ENCODE measurements around the gene MOCOS. TPM values are rescaled to one million over a fixed set of nuclear protein-coding genes. Genes with fewer than 3 reads are reported as not detected.

Gene MOCOS
- total and polyA plus RNA-seq, 2 of the 8 experiments (the other 6 are each of a cell fraction or from before 2014, with no cell fraction given) = 4.7 to 5.8 TPM

- Histone ChIP-seq H3K23ac (ENCODE audit: insufficient read length) (no peak overlapping the region), H2AK5ac (ENCODE audit: low read depth, low read length) (no peak overlapping the region), H4K20me1 (replicated peaks in 1 of 2; ENCODE audit: control insufficient read depth in 1 of 2, insufficient read depth in 2 of 2, low read length in 2 of 2) (peaks cover 0 to 5% of the 10 kb centered on the region in 2 experiments), H2BK15ac (ENCODE audit: low read length) (no peak overlapping the region), H3K27ac (ENCODE audit: low read depth, low read length) (no peak overlapping the region), H2AFZ (ENCODE audit: low read length) (no peak overlapping the region), H3K9ac (replicated peaks in 1 of 4; ENCODE audit: extremely low read depth in 1 of 4, low read depth in 3 of 4, low read length in 3 of 4) (no peak overlapping the region), H2BK120ac (replicated peaks; ENCODE audit: low read depth, low read length) (no peak overlapping the region), H3K23me2 (ENCODE audit: low read depth, low read length) (no peaks in the 10 kb centered on the region), H3K9me3 (ENCODE audit: insufficient read depth in 2 of 2, low read depth in 1 of 2, low read length in 1 of 2) (no peaks in the 10 kb centered on the region), H3K4me2 (ENCODE audit: insufficient read depth in 1 of 2, low read depth in 2 of 2, low read length in 2 of 2) (no peak overlapping the region), H2BK5ac (ENCODE audit: low read depth, low read length) (no peak overlapping the region), H3K4me3 (ENCODE audit: extremely low read depth in 1 of 4, insufficient read depth in 2 of 4, low read depth in 3 of 4, low read length in 4 of 4) (no peak overlapping the region), H3K56ac (replicated peaks; ENCODE audit: insufficient read length, low read depth, low read length) (no peak overlapping the region), H3K18ac (ENCODE audit: extremely low read depth, low read length) (no peak overlapping the region), H3K27me3 (replicated peaks in 1 of 4; ENCODE audit: control insufficient read depth in 3 of 4, extremely low read depth in 1 of 4, insufficient read depth in 3 of 4, low read length in 3 of 4) (no peaks in the 10 kb centered on the region), H3K79me1 (ENCODE audit: low read depth, low read length) (no peaks in the 10 kb centered on the region), H2BK12ac (ENCODE audit: low read depth, low read length) (no peak overlapping the region), H4K5ac (ENCODE audit: insufficient read length, low read depth, low read length) (no peak overlapping the region), H3K79me2 (ENCODE audit: control insufficient read depth in 1 of 2, insufficient read depth in 2 of 2, low read length in 2 of 2) (no peaks in the 10 kb centered on the region), H4K8ac (ENCODE audit: extremely low read depth, insufficient read depth, low read length) (no peak overlapping the region), H3K36me3 (ENCODE audit: control insufficient read depth in 2 of 4, insufficient read depth in 4 of 4, low read length in 3 of 4) (peaks cover 23 to 94% (median 65%) of the 10 kb centered on the region in 4 experiments; a peak in 7 of 8 replicates), H3K4me1 (replicated peaks in 1 of 4; ENCODE audit: control insufficient read depth in 3 of 4, insufficient read depth in 4 of 4, low read length in 3 of 4) (no peaks in the 10 kb centered on the region), H3K4ac (replicated peaks; ENCODE audit: insufficient read length, low read depth, low read length) (no peak overlapping the region), H3K14ac (ENCODE audit: insufficient read length) (no peak overlapping the region), H2BK20ac (ENCODE audit: low read length) (no peak overlapping the region), H4K91ac (replicated peaks; ENCODE audit: insufficient read length, low read length) (no peak overlapping the region)
- WGBS, 2 experiments (ENCODE audit: extremely low coverage in 1 of 2, insufficient coverage in 1 of 2, insufficient read length in 1 of 2, insufficient replicate concordance in 2 of 2, low coverage in 1 of 2, low lambda C conversion rate in 2 of 2, missing lambda C conversion rate in 1 of 2) = 92% methylated on average over 4 of the region's 4 CpGs; no CpG with 5 or more reads in 1 of the 2 experiments
- DNase-seq (ENCODE audit: low read depth in 1 of 2, low spot score in 2 of 2) (no peak), FAIRE-seq (no peak)
- POLR2A ChIA-PET (ENCODE audit: partially characterized antibody) = no interaction called here
- CTCF ChIA-PET (ENCODE audit: partially characterized antibody) = interaction anchor here (0.6 to 0.8 kb wide), 2 partner anchors 33 to 259 kb away, joined by 3 read pairs; no protein-coding TSS in a partner anchor
- TF ChIP-seq GTF2F1 (IDR thresholded peaks at IDR 0.05; ENCODE audit: borderline replicate concordance, low read depth, low read length) = no peak
- TF ChIP-seq CTBP2 (IDR thresholded peaks at IDR 0.05; ENCODE audit: borderline replicate concordance, insufficient read depth, insufficient read length, low read length) = no peak
- TF ChIP-seq NANOG (IDR thresholded peaks at IDR 0.05; ENCODE audit: insufficient read depth, low read depth, low read length, poor library complexity, severe bottlenecking) = no peak
- no peak for TF ChIP-seq SP4 (IDR thresholded peaks at IDR 0.05; ENCODE audit: low read length)
- TF ChIP-seq RXRA (IDR thresholded peaks at IDR 0.05; ENCODE audit: insufficient read depth, low read depth, low read length) = no peak
- no peak for TF ChIP-seq NRF1 (IDR thresholded peaks at IDR 0.05; ENCODE audit: low read depth, low read length)
- no peak for TF ChIP-seq SRF (IDR thresholded peaks at IDR 0.05; ENCODE audit: low read depth, low read length)
- no peak for TF ChIP-seq KDM4A (IDR thresholded peaks at IDR 0.05; ENCODE audit: low read depth, low read length, severe bottlenecking)
- no peak for TF ChIP-seq FOSL1 (IDR thresholded peaks at IDR 0.05; ENCODE audit: insufficient read depth, low read depth, low read length)
- TF ChIP-seq KDM1A (IDR thresholded peaks at IDR 0.05; ENCODE audit: borderline replicate concordance, low read length) = no peak
- no peak for TF ChIP-seq HDAC6 (IDR thresholded peaks at IDR 0.05; ENCODE audit: low read depth, low read length)
- no peak for TF ChIP-seq HDAC2 (IDR thresholded peaks at IDR 0.05; ENCODE audit: borderline replicate concordance in 1 of 2, low read depth in 2 of 2, low read length in 2 of 2)
- no peak for TF ChIP-seq E2F6 (IDR thresholded peaks at IDR 0.05)
Observed at GRCh38 chr18:36153203-36153602, 34.1 kb upstream of the MOCOS start.

Data from H1 (cell line).